OCI-LY3 (cell line): ENCODE measurements around the gene NFYA.

ENCODE experiments used
- H2AFZ ChIP-seq: fragments of 200-600, 300-600 bp; shearing (Covaris generic); 2 replicates; pipeline ENCODE4 v1.6.0; 2014; ENCODE audit warnings: antibody characterized with exemption, low read depth, low read length
- H3K27ac ChIP-seq: fragments of 200-600, 300-600 bp; sonication (generic); 2 replicates; pipeline ENCODE4 v1.5.1; 2014; ENCODE audit warnings: mild to moderate bottlenecking, low read length, moderate library complexity, mixed read lengths
- H3K27me3 ChIP-seq: fragments of 200-600, 300-600 bp; sonication (generic); 2 replicates; pipeline ENCODE4 v1.6.1; 2014; ENCODE audit warnings: low read depth, low read length, mixed read lengths
- H3K36me3 ChIP-seq: fragments of 200-600, 300-600 bp; sonication (generic); replicated peaks from 2 replicates; pipeline ENCODE3; 2014; ENCODE audit warnings: low read depth, low read length, mixed read lengths
- H3K4me1 ChIP-seq: fragments of 300-600, 200-600 bp; sonication (generic); 2 replicates; pipeline ENCODE4 v1.6.1; 2014; ENCODE audit warnings: low read length, mixed read lengths
- H3K4me2 ChIP-seq: fragments of 200-600, 300-600 bp; sonication (generic); 2 replicates; pipeline ENCODE4 v1.6.1; 2014; ENCODE audit warnings: low read length, mixed read lengths
- H3K4me3 ChIP-seq: fragments of 300-600, 200-600 bp; sonication (generic); 2 replicates; pipeline ENCODE4 v1.5.1; 2014; ENCODE audit warnings: antibody characterized with exemption, mild to moderate bottlenecking, low read length, moderate library complexity
- H3K79me2 ChIP-seq: fragments of 300-600, 200-600 bp; shearing (Covaris generic); 2 replicates; pipeline ENCODE4 v1.6.1; 2014; ENCODE audit warnings: mild to moderate bottlenecking, low read length, mixed read lengths
- H3K9ac ChIP-seq: fragments of 300-600, 200-600 bp; shearing (Covaris generic); 2 replicates; pipeline ENCODE4 v1.6.0; 2014; ENCODE audit warnings: mild to moderate bottlenecking, low read length, moderate library complexity
- H3K9me3 ChIP-seq: fragments of 200-600, 300-600 bp; shearing (Covaris generic); 2 replicates; pipeline ENCODE4 v1.6.1; 2014; ENCODE audit warnings: low read length, mixed read lengths; ENCODE audit not compliant: insufficient read depth
- H4K20me1 ChIP-seq: fragments of 200-600, 300-600 bp; sonication (generic); 2 replicates; pipeline ENCODE4 v1.6.1; 2016; ENCODE audit warnings: low read length, mixed read lengths; ENCODE audit not compliant: insufficient read depth
- EZH2phosphoT487 ChIP-seq: fragments of 200-600 bp; shearing (Covaris generic); IDR thresholded peaks from 2 replicates; pipeline ENCODE4 v1.6.1; 2018; ENCODE audit warnings: antibody characterized with exemption, mixed run types, low read depth
- TF ChIP-seq, protein P1 (sequence below): fragments of 200-600, 300-600 bp; sonication (generic); IDR thresholded peaks from 2 replicates; pipeline ENCODE4 v1.5.1; 2014; ENCODE audit warnings: antibody characterized with exemption, low read length, low read depth

NFYA gene

DNA sequence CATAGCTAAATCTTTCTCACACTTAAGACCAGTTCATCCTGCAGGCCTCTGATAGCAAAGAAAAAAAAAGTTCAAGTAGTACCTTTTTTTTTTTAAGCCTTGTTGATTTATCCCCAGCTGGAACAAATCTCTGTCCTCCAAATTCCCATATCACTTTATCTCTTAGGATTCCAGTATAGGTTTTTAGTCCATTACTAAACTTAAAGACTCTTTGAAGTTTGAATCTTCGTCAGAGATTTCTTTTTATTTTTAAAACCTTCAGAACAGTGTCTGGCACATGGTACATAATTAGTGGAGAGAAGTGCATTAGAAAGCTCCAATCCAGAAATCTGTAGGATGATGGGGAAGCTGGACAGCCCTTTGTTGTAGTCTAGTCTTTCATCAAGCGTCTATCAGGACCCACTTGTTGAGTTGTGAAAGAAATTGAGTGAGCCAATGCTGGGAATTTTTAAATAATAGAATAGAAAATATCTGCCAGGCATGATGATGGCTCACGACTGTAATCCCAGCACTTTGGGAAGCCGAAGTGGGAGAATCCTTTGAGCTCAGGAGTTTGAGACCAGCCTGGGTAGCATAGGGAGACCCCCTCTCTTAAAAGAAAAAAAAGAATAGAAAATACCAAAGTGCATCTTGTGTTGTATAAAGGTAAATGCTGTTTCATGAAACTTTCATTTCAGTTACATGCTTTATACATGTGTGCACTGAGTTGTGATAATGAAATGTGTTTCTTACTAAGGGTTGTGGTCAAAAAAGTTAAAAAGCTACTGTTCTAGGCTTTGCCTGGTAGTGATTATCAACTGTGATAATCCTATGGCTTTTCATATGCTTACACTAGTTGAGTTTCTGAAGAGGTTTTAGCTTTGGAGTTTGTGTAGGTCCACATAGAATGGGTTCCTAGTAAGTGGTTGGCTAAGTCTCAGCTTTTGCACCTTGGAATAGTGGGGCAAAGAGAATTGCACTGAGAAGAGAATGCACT is 3.2 kb downstream of the NFYA start:
- Histone ChIP-seq H3K4me3 (no peak overlapping the region), H3K36me3 (peaks cover 24% of the 10 kb centered on the region)

DNA sequence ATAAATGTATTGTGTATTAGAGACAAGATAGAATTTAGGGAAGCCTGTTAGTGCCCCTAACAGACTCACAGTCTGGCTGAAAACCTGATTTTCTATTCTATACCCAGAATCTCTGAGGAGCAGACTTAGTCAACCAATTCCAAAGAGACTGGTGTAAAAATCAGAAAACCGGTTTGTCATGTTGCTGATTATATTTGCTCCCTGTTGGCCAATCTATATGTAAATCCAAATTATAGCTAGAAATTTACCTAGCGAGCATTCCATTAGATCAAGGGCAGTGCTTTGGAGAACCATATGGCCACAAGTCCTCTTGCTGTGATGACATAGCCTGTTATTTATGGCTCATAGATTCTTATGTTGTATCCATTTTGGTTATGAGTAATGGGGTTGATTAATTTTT is 4.8 kb downstream of the NFYA start:
- Histone ChIP-seq H3K4me2 (no peak overlapping the region), H4K20me1 (peaks cover 46% of the 10 kb centered on the region), H3K9ac (no peak overlapping the region), H3K9me3 (no peaks in the 10 kb centered on the region), H3K27ac (no peak overlapping the region), H3K79me2 (peaks cover 85% of the 10 kb centered on the region), H2AFZ (no peak overlapping the region), H3K27me3 (no peaks in the 10 kb centered on the region), H3K36me3 (peaks cover 33% of the 10 kb centered on the region), H3K4me1 (peaks cover 23% of the 10 kb centered on the region), H3K4me3 (no peak overlapping the region)
- TF ChIP-seq, protein P1, sequence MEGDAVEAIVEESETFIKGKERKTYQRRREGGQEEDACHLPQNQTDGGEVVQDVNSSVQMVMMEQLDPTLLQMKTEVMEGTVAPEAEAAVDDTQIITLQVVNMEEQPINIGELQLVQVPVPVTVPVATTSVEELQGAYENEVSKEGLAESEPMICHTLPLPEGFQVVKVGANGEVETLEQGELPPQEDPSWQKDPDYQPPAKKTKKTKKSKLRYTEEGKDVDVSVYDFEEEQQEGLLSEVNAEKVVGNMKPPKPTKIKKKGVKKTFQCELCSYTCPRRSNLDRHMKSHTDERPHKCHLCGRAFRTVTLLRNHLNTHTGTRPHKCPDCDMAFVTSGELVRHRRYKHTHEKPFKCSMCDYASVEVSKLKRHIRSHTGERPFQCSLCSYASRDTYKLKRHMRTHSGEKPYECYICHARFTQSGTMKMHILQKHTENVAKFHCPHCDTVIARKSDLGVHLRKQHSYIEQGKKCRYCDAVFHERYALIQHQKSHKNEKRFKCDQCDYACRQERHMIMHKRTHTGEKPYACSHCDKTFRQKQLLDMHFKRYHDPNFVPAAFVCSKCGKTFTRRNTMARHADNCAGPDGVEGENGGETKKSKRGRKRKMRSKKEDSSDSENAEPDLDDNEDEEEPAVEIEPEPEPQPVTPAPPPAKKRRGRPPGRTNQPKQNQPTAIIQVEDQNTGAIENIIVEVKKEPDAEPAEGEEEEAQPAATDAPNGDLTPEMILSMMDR = no peak
- TF ChIP-seq EZH2phosphoT487 = no peak

More for the DNA sequence above, 3.2 kb downstream of the NFYA start:
- Histone ChIP-seq H3K79me2 (peaks cover 80% of the 10 kb centered on the region), H2AFZ (no peak overlapping the region), H4K20me1 (peaks cover 37% of the 10 kb centered on the region), H3K27me3 (no peaks in the 10 kb centered on the region), H3K27ac (no peak overlapping the region), H3K4me1 (peaks cover 26% of the 10 kb centered on the region), H3K9ac (no peak overlapping the region), H3K4me2 (no peak overlapping the region), H3K9me3 (no peaks in the 10 kb centered on the region)
- TF ChIP-seq EZH2phosphoT487 = no peak
- TF ChIP-seq, protein P1 = no peak

GRCh38 chr6:41078101-41078500 is 5.3 kb downstream of the NFYA start:
- no peak overlapping the region for H3K27ac ChIP-seq
- peaks cover 84% of the 10 kb centered on the region for H3K79me2 ChIP-seq
- TF ChIP-seq EZH2phosphoT487 = no peak
- TF ChIP-seq, protein P1 = no peak
- H3K9ac ChIP-seq = no peak overlapping the region
- H3K4me1 ChIP-seq = peaks cover 23% of the 10 kb centered on the region
- H2AFZ ChIP-seq = no peak overlapping the region
- H3K4me3 ChIP-seq = no peak overlapping the region
- H3K4me2 ChIP-seq = no peak overlapping the region
- no peaks in the 10 kb centered on the region for H3K9me3 ChIP-seq
- no peaks in the 10 kb centered on the region for H3K27me3 ChIP-seq
- peaks cover 33% of the 10 kb centered on the region for H3K36me3 ChIP-seq
- peaks cover 46% of the 10 kb centered on the region for H4K20me1 ChIP-seq

- no peaks in the 10 kb centered on the region for H3K9me3 ChIP-seq
- H2AFZ ChIP-seq = no peak overlapping the region
- H3K27me3 ChIP-seq = no peaks in the 10 kb centered on the region
- H3K9ac ChIP-seq = no peak overlapping the region
- no peak overlapping the region for H3K4me3 ChIP-seq
- H4K20me1 ChIP-seq = peaks cover 42% of the 10 kb centered on the region
- no peak overlapping the region for H3K27ac ChIP-seq
- peaks cover 23% of the 10 kb centered on the region for H3K4me1 ChIP-seq
- peaks cover 74% of the 10 kb centered on the region for H3K79me2 ChIP-seq
- no peak for TF ChIP-seq EZH2phosphoT487
- TF ChIP-seq, protein P1 = no peak
- peaks cover 39% of the 10 kb centered on the region for H3K36me3 ChIP-seq
- H3K4me2 ChIP-seq = no peak overlapping the region
These were observed 6.3 kb downstream of the NFYA start for GRCh38 chr6:41079080-41079479.
